Right atrium auricular region (tissue), 2 donors: Measurements from ENCODE around the gene FAM193B. TPM values are rescaled to one million over a fixed set of nuclear protein-coding genes. Genes with fewer than 3 reads are reported as not detected.

ENCODE experiments used
- DNase-seq: peaks from one replicate; pipeline ENCODE4 v3.0.0-alpha.2; 2019; ENCODE audit warnings: low spot score
- H3K27ac ChIP-seq, 2 donors: fragments of 200-600 bp; sonication (generic); 1 replicate in 1 of 2; 2 replicates in 1 of 2; pipeline ENCODE4 v1.5.1; 2016 to 2019
- H3K27me3 ChIP-seq, 2 donors: fragments of 200-600 bp; sonication (generic); one replicate each; pipeline versions ENCODE4 v1.5.1 to v1.6.0; 2017 to 2019
- H3K36me3 ChIP-seq: fragments of 200-600 bp; sonication (generic); one replicate; pipeline ENCODE4 v1.5.1; 2016
- H3K4me1 ChIP-seq, 2 donors: fragments of 200-600 bp; sonication (generic); one replicate each; pipeline versions ENCODE4 v1.5.1 to v1.6.0; 2017 to 2019
- H3K4me3 ChIP-seq, 2 donors: fragments of 200-600 bp; sonication (generic); 1 replicate in 1 of 2; 2 replicates in 1 of 2; pipeline ENCODE4 v1.5.1; 2017 to 2019; ENCODE audit warnings: mild to moderate bottlenecking in 1 of 2, moderate library complexity in 1 of 2
- H3K9me3 ChIP-seq, 2 donors: fragments of 200-600 bp; sonication (generic); one replicate each; pipeline ENCODE4 v1.5.1; 2019
- CTCF ChIP-seq, 2 donors: fragments of 200-600 bp; sonication (generic); IDR thresholded peaks; one replicate each; pipeline ENCODE4 v1.5.1; 2019; ENCODE audit warnings: antibody characterized with exemption in 2 of 2
- total RNA-seq, 2 donors: library from RNA; depleted of rRNA; stranded (reverse); fragments of >200 nt; gene quantifications; one replicate each; pipeline ENCODE4 v1.1.0, GENCODE V29; 2016

FAM193B gene
- total RNA-seq, 2 donors from 2014 or later: 9.8 to 20.7 TPM

- Histone ChIP-seq H3K27ac (no peak overlapping the region), H3K36me3 (no peaks in the 10 kb centered on the region), H3K4me1 (peaks cover 0 to 27% of the 10 kb centered on the region in 2 donors), H3K4me3 (no peak overlapping the region), H3K27me3 (no peaks in the 10 kb centered on the region), H3K9me3 (no peaks in the 10 kb centered on the region)
- peak; percentile 89 to 97 for TF ChIP-seq CTCF (IDR thresholded peaks at IDR 0.05)
- DNase-seq: peak; percentile 91
Observed at GRCh38 chr5:177500685-177501522, 53.5 kb downstream of the FAM193B start.

DNA sequence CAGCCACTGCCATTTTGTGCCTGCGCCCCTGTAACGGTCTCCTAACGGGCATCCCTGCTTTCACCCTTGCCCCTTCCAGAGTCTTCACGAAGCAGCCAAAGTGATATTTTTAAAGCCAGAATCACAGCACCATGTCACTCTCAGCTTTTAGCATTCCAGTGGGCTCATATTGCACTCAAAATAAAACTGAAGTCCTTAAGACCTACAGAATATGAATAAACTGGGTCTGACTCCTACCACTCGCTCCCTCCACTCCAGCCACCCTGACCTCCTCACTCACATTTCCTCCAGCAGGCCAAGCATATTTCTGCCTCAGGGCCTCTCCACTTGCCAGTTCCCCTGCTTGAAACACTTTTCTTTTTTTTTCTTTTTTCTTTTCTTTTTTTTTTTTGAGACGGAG, 54.5 kb downstream of the FAM193B start:
- no peak for TF ChIP-seq CTCF (IDR thresholded peaks at IDR 0.05)
- no peaks in the 10 kb centered on the region for H3K9me3 ChIP-seq
- no peak overlapping the region for H3K4me3 ChIP-seq
- H3K27ac ChIP-seq: no peak overlapping the region
- no peaks in the 10 kb centered on the region for H3K27me3 ChIP-seq
- peaks cover 0 to 37% of the 10 kb centered on the region in 2 donors for H3K4me1 ChIP-seq
- H3K36me3 ChIP-seq: no peaks in the 10 kb centered on the region
- DNase-seq: no peak

DNA sequence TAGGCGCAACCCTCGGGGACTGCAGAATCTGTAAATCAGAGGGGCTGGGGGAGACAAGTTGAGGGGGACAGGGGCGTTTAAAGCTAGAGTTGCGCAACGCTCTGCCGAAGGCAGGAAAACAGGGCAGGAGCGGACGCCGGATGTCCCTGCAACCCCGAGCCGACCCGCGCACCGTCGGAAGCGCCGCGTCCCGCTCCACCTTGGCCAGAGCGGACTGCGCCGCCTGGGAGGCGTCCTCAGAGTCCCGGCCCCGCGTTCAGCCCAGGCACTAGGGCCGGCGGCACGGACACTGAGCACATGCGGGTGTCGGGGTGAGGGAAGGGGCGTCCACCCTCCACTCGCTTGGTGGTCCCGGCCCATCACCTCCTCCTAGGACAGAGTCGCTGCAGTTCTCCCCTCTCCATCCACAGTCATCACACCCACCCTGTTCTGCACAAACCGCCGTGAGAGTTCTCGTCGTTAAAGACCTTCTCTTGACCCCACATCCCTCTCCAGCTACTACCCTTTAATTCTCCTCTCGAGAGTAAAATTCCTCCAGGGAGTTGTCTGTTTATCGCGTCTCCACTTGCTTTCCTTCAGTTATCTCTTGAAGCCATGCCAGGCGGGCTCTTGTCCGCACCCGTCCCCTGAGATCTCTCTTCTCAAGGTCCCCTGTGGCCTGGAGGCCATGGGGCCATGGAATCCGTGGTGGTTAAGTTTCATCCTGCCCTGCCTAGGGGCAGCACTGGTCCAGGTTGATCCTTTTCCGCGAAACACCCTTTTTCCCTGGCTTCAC, 56.2 kb downstream of the FAM193B start:
- no peaks in the 10 kb centered on the region for H3K9me3 ChIP-seq
- H3K4me3 ChIP-seq: peak overlapping the region; percentile 88 to 93
- DNase-seq: no peak
- peak in 1 of 2 donors; percentile 17 for TF ChIP-seq CTCF (IDR thresholded peaks at IDR 0.05)
- H3K27ac ChIP-seq: peak overlapping the region; percentile 95 to 97
- H3K27me3 ChIP-seq: no peaks in the 10 kb centered on the region
- peaks cover 8% of the 10 kb centered on the region for H3K36me3 ChIP-seq
- H3K4me1 ChIP-seq: peaks cover 0 to 54% of the 10 kb centered on the region in 2 donors

DNA sequence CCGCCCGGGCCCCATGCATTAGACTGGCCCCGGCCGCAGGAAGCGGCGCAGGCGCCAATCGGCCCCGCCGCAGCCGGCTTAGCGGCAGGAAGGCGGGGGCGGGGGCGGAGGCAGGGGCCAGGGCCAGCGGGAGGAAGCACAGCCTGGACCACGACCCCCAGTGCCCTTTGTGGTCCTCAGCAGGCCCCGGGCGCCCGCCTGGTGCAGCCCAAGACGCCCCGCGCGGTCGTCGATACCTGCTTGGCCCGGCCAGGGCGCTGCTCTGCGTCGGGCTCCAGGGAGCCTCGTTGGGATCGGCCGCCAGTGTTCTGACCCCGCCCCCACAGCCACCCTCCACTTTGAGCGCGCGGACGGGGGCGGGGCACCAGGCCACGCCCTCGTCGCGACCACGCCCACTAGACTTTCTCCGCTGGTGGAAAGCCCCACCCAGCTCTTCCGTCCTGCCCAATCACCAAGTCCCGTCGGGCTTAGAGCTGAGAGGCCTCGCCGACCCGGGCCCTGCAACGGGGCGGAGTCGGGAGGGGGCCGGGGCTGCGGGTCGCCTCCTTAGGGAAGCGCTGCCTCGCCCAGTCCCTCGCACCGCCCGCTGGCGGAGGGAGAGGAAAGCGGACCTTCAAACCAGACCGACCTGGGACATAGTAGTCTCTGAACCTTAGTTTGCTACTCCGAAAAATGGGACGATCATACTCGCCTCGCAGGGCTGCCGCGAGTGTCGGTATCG, 56.9 kb downstream of the FAM193B start, which contains the start of gene PDLIM7:
TSS of gene PDLIM7 (minus strand) at position 313 of the 721 bp plus-strand sequence. CDS start 1,092 bp downstream, outside the sequence.
- Histone ChIP-seq H3K9me3 (no peaks in the 10 kb centered on the region), H3K4me1 (peaks cover 0 to 61% of the 10 kb centered on the region in 2 donors), H3K27ac (peak within 1 kb of the TSS; percentile 95 to 97), H3K36me3 (peaks cover 14% of the 10 kb centered on the region), H3K4me3 (peak within 1 kb of the TSS; percentile 88 to 93), H3K27me3 (no peaks in the 10 kb centered on the region)
- TF ChIP-seq CTCF (IDR thresholded peaks at IDR 0.05): peak in 1 of 2 donors; percentile 30
- peak; percentile 97 for DNase-seq

DNA sequence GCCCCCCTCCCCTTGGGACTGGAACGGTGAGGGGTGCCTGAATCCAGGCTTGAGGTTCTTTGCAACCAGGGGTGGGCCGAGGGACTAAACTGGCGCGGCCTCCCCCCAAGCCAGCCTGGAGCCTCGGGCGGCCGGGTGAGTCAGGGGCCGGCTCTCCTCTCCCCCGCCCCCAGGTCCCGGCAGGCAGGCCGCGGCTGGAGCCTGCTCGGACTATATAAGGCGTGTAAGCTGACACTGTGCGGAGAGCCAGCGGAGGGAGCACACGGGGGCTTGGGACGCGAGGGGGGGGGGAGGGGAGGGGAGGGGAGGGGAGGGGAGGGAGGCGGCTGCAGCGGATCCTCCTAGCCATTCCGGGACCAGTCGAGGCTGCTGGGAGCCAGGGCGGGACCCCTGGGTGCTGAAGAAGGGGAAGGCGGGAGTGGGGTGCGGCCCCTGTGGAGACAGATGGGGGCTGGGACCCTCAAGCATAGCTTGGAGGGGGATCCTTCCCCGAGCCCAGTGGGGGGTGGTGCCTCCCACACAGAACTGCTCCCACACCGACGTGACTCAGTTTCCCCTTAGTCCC, 57.6 kb downstream of the FAM193B start:
- DNase-seq: peak; percentile 84
- peaks cover 0 to 67% of the 10 kb centered on the region in 2 donors for H3K4me1 ChIP-seq
- TF ChIP-seq CTCF (IDR thresholded peaks at IDR 0.05): no peak
- peak overlapping the region; percentile 88 to 93 for H3K4me3 ChIP-seq
- no peaks in the 10 kb centered on the region for H3K9me3 ChIP-seq
- H3K36me3 ChIP-seq: peaks cover 20% of the 10 kb centered on the region
- no peaks in the 10 kb centered on the region for H3K27me3 ChIP-seq
- H3K27ac ChIP-seq: peak overlapping the region; percentile 95 to 97
